Mucosa of rectum (tissue), 2 donors: Measurements from ENCODE around the gene LNP1.
A peak's percentile ranks its signal among the peaks of the same experiment; 100 is the strongest.

Source experiments
- H3K27ac ChIP-seq, 2 donors: one replicate each; pipeline ENCODE4 v1.7.0; 2013; ENCODE audit warnings: inconsistent platforms in 2 of 2, low read depth in 2 of 2, low read length in 2 of 2
- H3K27me3 ChIP-seq, 2 donors: one replicate each; pipeline ENCODE4 v1.7.0; 2013; ENCODE audit warnings: low read length in 2 of 2; ENCODE audit not compliant: control insufficient read depth in 2 of 2, insufficient read depth in 2 of 2
- H3K36me3 ChIP-seq, 2 donors: one replicate each; pipeline ENCODE4 v1.7.0; 2013; ENCODE audit warnings: low read length in 2 of 2; ENCODE audit not compliant: control insufficient read depth in 2 of 2, insufficient read depth in 2 of 2
- H3K4me1 ChIP-seq, 2 donors: one replicate each; pipeline ENCODE4 v1.7.0; 2013; ENCODE audit warnings: low read length in 2 of 2, mild to moderate bottlenecking in 1 of 2; ENCODE audit not compliant: control insufficient read depth in 2 of 2, insufficient read depth in 2 of 2
- H3K4me3 ChIP-seq, 2 donors: one replicate each; pipeline ENCODE4 v1.7.0; 2013; ENCODE audit warnings: low read length in 2 of 2
- H3K9ac ChIP-seq, 2 donors: one replicate each; pipeline ENCODE4 v1.7.0; 2013; ENCODE audit warnings: low read length in 2 of 2, low read depth in 1 of 2, mild to moderate bottlenecking in 1 of 2
- H3K9me3 ChIP-seq, 2 donors: one replicate each; pipeline ENCODE4 v1.7.0; 2013; ENCODE audit warnings: low read length in 2 of 2; ENCODE audit not compliant: control insufficient read depth in 2 of 2
- donor health status: healthy.
- donor health status: Normal muscosa, but diverticular disease.

The LNP1 gene

GRCh38 chr3:100366424-100366823 lies 34.9 kb upstream of the LNP1 start:
- Histone ChIP-seq H3K27me3 (no peaks in the 10 kb centered on the region), H3K27ac (no peak overlapping the region), H3K9ac (no peak overlapping the region), H3K9me3 (peaks cover 0 to 4% of the 10 kb centered on the region in 2 donors), H3K4me3 (no peak overlapping the region), H3K36me3 (peaks cover 44 to 46% of the 10 kb centered on the region in 2 donors), H3K4me1 (no peaks in the 10 kb centered on the region)

- Histone ChIP-seq H3K4me1 (no peaks in the 10 kb centered on the region), H3K36me3 (peaks cover 48 to 53% of the 10 kb centered on the region in 2 donors), H3K9ac (no peak overlapping the region), H3K4me3 (no peak overlapping the region), H3K27ac (no peak overlapping the region), H3K9me3 (no peaks in the 10 kb centered on the region), H3K27me3 (no peaks in the 10 kb centered on the region)
Observed at GRCh38 chr3:100368441-100368840, 32.9 kb upstream of the LNP1 start.

GRCh38 chr3:100370756-100371155 lies 30.6 kb upstream of the LNP1 start:
- no peaks in the 10 kb centered on the region for H3K9me3 ChIP-seq
- peaks cover 51 to 53% of the 10 kb centered on the region in 2 donors for H3K36me3 ChIP-seq
- H3K27ac ChIP-seq: no peak overlapping the region
- H3K4me1 ChIP-seq: no peaks in the 10 kb centered on the region
- H3K4me3 ChIP-seq: no peak overlapping the region
- H3K9ac ChIP-seq: no peak overlapping the region
- H3K27me3 ChIP-seq: no peaks in the 10 kb centered on the region

- peaks cover 47 to 52% of the 10 kb centered on the region in 2 donors for H3K36me3 ChIP-seq
- no peaks in the 10 kb centered on the region for H3K4me1 ChIP-seq
- H3K9me3 ChIP-seq: no peaks in the 10 kb centered on the region
- H3K9ac ChIP-seq: no peak overlapping the region
- no peaks in the 10 kb centered on the region for H3K27me3 ChIP-seq
- H3K4me3 ChIP-seq: no peak overlapping the region
- no peak overlapping the region for H3K27ac ChIP-seq
Observed at GRCh38 chr3:100374521-100374920, 26.8 kb upstream of the LNP1 start.

GRCh38 chr3:100376301-100376700 lies 25.0 kb upstream of the LNP1 start:
- peaks cover 55 to 61% of the 10 kb centered on the region in 2 donors for H3K36me3 ChIP-seq
- no peak overlapping the region for H3K4me3 ChIP-seq
- H3K9me3 ChIP-seq: no peaks in the 10 kb centered on the region
- no peaks in the 10 kb centered on the region for H3K4me1 ChIP-seq
- H3K9ac ChIP-seq: no peak overlapping the region
- H3K27ac ChIP-seq: no peak overlapping the region
- no peaks in the 10 kb centered on the region for H3K27me3 ChIP-seq

- H3K27ac ChIP-seq: no peak overlapping the region
- peaks cover 29 to 40% of the 10 kb centered on the region in 2 donors for H3K36me3 ChIP-seq
- no peak overlapping the region for H3K9ac ChIP-seq
- no peaks in the 10 kb centered on the region for H3K27me3 ChIP-seq
- H3K4me1 ChIP-seq: no peaks in the 10 kb centered on the region
- H3K4me3 ChIP-seq: no peak overlapping the region
- H3K9me3 ChIP-seq: no peaks in the 10 kb centered on the region
Observed at GRCh38 chr3:100384733-100385525, 16.4 kb upstream of the LNP1 start.

GRCh38 chr3:100386437-100387074 lies 14.8 kb upstream of the LNP1 start:
- Histone ChIP-seq H3K9ac (no peak overlapping the region), H3K27me3 (no peaks in the 10 kb centered on the region), H3K9me3 (no peaks in the 10 kb centered on the region), H3K4me3 (no peak overlapping the region), H3K27ac (no peak overlapping the region), H3K36me3 (peaks cover 19 to 27% of the 10 kb centered on the region in 2 donors), H3K4me1 (no peaks in the 10 kb centered on the region)

- Histone ChIP-seq H3K9ac (no peak overlapping the region), H3K27ac (no peak overlapping the region), H3K27me3 (no peaks in the 10 kb centered on the region), H3K4me3 (no peak overlapping the region), H3K4me1 (no peaks in the 10 kb centered on the region), H3K36me3 (peaks cover 12 to 17% of the 10 kb centered on the region in 2 donors), H3K9me3 (no peaks in the 10 kb centered on the region)
Observed at GRCh38 chr3:100389025-100389424, 12.3 kb upstream of the LNP1 start.

GRCh38 chr3:100395679-100396431 lies 5.5 kb upstream of the LNP1 start:
- Histone ChIP-seq H3K36me3 (no peaks in the 10 kb centered on the region), H3K9ac (no peak overlapping the region), H3K4me3 (no peak overlapping the region), H3K9me3 (no peaks in the 10 kb centered on the region), H3K4me1 (peaks cover 13 to 17% of the 10 kb centered on the region in 2 donors), H3K27me3 (no peaks in the 10 kb centered on the region), H3K27ac (peak overlapping the region in 1 of 2 donors; percentile 3)

- Histone ChIP-seq H3K27me3 (no peaks in the 10 kb centered on the region), H3K27ac (no peak overlapping the region), H3K4me1 (peaks cover 13 to 17% of the 10 kb centered on the region in 2 donors), H3K36me3 (no peaks in the 10 kb centered on the region), H3K9me3 (no peaks in the 10 kb centered on the region), H3K9ac (no peak overlapping the region), H3K4me3 (no peak overlapping the region)
Observed at GRCh38 chr3:100396967-100397366, 4.4 kb upstream of the LNP1 start.
